Stimulated activated CD8-positive, alpha-beta memory T cell treated with anti-CD3 and anti-CD28 coated beads, Interleukin-2, amount 100 ng/mL, for 1 hour (primary cell): ENCODE results near the gene CEP112.

Source experiments
- DNase-seq, 2 donors: peaks; one replicate each; pipeline ENCODE4 v3.0.0-alpha.2; 2020; ENCODE audit warnings: low read depth in 2 of 2

CEP112 gene

DNA sequence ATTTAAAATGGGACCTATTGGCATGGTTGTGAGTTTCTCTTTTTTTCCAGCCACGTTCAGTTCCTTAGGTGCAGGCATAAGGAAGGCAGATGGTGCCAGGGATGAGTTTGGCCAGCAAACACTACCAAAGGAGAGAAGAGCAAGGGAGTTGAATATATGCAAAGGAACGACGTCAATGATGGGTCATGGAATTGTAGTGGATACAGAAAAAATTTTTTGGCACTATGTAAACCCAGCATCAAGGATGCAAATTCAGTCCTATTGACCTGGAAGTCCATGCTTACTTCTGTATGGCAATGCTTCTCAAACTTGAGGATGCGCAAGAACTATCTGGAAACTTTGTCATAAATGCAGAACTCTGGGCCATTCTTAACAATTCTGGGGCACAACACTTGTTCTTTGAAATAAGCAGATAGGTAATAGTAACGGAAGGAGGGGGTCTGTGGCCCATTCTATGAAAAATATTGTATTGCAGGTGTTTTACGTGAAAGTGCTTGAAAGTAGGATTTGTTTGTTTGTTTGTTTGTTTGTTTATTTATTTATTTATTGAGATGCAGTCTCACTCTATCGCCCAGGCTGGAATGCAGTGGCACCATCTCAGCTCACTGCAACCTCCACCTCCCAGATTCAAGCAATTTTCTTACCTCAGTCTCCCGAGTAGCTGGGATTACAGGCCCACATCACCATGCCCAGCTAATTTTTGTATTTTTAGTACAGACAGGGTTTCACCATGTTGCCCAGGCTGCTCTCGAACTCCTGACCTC, 19.3 kb upstream of the CEP112 start:
- no peak for DNase-seq

DNA sequence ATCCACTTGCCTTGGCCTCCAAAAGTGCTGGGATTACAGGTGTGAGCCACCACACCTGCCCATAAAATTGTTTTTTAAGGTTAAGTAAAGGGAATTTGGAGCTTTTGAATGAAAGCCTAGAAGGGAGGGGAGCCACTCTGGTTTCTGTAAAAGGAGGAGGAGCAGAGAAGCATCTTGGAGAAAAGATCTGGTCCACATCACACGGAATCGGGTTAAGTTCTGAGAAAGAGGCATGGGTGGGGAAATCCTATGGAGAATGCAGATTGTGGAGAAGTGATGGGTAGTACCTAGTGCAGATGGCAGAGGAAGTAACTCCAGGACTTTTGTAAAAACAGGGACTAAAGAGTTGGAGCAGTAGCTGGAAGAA, 18.3 kb upstream of the CEP112 start:
- no peak for DNase-seq

DNA sequence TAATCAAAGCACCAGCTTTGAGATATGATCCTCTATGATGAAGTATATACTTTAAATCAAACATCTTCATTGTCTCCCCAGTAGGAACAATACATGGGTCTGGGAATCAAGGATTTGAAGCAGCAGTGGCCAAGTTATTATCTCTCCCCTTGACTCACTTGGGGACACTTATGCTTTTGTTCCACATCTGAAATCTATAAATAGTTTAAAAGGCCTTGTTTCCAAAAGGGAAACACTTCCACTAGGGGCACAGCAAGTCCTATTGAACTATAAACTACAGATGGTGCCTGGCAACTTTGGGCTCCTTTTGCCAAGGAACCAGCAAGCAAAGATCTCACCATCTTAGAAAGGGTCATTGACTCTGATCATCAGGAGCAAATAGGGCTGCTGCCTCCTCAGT, 16.0 kb upstream of the CEP112 start:
- no peak for DNase-seq

DNA sequence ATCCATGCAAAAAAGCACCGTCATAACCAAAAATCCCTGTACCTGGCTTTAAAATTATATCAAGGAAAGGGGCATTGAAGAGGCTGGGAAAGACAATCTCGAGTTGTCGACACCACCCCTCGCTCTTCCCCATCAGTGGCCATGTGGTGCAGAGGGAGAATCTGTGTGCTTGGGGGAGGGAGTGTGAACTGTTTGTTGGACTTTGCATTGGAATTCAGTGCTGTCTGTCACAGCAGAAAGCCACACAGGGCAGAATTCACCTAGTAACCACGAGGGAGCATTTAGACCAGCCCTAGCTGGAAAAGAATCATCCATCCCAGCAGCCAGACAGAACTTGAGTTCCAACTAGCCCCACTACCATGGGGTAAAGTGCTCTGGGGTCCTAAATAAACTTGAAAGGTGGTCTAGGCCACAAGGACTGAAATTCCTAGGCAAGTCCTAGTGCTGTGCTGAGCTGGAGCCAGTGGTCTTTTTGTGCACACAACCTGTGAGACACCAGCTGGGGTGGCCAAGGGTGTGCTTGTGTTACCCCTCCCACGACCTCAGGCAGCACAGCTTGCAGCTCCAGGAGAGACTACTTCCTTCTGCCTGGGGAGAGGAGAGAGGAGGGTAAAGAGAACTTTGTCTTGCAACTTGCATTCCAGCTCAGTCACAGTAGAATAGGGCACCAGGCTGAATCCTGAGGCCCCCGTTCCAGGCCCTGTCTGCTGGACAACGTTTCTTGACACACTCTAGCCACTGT, 11.5 kb upstream of the CEP112 start:
- DNase-seq, result no peak

DNA sequence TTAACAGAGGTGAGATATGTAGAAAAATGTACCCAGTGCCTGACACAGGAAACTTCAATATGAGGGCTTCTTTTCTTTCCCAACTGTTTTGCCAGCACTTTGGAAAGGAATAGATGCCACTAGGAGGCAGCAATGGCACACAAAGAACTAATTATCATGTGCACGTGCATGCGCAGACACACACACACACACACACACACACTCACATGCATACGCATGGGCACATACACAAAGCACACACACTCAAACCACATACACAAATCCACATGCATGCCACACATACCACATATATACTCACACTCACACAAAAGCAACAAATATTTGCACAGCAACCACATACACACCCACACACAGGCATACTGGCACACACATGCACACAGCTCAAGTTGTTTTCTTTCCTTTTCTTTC, 8.8 kb upstream of the CEP112 start:
- peak in 1 of 2 donors; percentile 3 for DNase-seq

DNA sequence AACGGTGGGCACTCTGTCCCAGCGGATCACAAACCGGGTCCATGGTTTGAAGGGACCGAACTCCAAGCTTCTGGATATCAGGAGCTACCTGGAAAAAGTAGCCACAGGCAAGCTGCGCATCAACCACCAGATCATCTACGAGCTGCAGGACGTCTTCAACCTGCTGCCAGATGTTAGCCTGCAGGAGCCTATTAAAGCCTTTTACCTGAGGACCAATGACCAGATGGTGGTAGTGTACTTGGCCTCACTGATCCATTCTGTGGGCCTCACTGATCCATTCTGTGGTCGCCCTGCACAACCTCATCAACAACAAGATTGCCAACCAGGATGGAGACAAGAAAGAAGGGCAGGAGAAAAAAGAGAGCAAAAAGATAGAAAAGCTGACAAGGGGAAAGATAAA, 6.3 kb upstream of the CEP112 start:
- no peak for DNase-seq

DNA sequence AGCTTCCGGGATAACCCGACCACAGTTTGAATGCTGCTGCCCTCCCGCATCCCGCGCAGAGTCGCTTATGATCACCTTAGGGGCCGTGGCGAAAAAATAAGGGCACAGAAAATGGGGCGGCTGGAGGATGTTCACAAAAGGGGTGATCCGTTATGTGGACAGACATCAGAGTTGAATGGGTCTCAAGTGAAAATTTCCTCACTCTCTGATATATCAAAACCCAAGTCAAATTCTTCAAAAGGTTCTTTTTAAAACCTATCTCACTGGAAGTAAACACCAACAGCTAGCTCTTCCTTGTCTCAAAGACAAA, 400 bp upstream of the CEP112 start:
- DNase-seq, result no peak

DNA sequence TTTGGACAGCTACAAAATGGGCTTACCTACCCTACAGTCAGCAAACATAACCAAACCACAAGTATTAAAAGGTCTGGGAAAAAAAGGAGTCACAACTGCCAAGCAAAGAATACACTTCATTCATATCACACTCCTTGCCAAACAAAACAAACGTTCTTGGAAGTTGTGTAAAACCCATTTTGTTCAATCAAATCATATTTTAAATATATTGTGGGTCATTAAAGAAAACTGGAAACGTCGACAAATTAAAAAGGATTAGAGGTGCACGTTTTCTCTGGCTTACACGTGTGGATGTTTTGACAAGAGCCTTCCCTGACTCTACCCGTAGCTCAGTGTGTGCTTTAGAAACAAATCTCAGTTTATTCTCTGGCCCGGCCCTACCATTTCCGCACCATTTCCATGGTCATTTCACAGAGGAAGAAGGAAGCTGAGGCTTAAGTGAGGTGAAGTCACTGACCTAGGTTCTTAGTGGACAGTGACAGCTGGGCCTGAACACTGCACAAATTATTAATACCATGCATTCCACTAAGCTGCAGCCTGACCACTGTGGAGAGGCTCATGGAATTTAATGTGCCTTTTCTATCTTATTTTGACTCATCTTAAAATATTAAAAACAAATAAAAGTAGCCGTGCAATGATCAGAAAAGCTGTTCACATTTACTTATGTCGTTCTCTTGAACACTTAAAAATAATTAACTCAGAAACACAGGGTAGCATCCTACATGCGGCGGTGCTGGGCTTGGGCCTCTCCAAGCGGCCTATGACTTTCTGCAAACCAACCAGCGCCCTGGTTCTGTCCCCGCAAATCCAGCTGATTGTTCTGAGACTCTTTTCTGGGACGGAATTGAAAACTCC, 968 bp downstream of the CEP112 start:
- no peak for DNase-seq

DNA sequence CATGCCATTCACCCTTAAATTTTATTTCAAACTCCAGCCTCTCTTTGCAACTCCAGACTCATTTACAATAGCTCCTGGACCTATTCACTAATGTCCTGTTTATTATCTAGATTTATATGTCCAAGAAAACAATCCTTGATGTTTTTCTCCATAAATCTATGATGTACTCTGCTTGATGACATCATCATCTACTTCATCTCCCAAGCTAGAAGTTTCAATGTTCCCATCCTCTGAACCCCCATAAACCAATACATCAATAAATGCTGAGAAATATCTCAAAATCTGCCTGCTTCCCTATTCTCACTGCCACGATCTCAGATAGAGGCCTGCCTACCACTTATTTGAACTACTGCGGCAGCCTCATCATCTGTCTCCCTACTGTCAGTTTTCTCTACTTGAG, 4.2 kb downstream of the CEP112 start:
- no peak for DNase-seq

DNA sequence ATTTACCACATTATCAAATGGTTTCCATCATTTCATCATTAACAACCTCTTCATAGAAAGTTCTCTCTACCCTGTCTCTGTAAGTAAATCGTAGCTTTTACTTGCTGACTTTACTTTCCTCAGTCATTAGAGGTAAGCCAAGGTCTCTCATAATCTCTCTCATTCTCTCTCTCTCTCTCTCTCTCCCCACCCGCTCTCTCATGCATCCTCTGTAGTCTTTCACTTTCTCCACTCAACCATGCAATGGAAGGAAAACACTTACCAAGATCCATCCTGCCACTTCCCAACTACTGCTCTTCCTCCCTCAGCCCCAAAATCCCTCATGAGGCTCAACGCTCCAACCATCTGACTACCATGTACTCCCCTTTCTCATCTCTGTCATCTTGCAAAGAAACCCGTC, 6.1 kb downstream of the CEP112 start:
- no peak for DNase-seq

DNA sequence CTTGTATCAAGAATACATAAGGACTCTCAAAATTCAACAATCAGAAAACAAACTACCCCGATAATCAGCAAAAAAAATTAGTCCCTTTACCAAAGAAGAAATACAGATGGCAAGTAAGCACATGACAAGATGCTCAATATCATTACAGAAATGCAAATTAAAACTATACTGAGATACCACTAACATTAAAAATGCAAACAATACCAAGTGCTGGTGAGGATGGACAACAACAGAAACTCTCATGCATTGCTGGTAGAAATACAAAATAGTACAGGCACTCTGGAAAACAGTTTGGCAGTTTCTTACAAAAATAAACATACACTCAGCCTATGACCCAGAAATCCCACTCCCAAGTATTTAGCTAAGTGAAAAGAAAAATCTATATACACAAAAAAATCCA, 7.5 kb downstream of the CEP112 start:
- DNase-seq, result no peak

DNA sequence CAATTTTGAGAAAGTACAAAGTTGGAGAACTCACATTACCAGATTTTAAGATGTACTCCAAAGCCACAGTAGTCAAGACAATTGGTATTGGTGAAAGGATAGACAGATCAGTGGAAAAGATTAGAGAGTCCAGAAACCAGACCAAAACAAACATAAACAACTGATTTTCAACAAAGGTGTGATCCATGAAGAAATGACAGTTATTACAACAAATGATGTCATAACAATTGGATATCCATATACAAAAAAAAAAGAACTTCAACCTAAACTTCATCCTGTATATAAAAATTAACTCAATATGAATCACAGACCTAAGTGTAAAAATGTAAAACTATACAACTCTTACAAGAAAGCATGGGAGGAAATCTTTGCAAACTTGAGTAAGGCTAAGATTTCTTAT, 8.4 kb downstream of the CEP112 start:
- DNase-seq, result no peak

DNA sequence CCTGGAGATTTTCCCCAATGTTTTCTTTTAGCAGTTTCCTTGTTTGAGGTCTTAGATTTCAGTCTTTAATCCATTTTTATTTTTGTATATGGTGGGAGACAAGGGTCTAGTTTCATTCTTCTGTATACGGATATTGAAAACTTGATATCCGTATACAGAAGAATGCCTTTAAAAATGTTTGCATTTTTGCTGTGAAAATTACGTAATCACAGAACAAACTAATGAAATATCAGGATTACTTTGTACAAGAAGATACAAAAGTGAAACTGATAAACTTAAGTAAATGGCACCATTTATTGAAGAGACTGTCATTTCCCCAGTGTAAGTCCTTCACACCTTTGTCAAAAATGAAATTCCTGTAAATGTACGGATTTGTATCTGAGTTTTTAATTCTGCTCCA, 13.3 kb downstream of the CEP112 start:
- DNase-seq, result no peak

DNA sequence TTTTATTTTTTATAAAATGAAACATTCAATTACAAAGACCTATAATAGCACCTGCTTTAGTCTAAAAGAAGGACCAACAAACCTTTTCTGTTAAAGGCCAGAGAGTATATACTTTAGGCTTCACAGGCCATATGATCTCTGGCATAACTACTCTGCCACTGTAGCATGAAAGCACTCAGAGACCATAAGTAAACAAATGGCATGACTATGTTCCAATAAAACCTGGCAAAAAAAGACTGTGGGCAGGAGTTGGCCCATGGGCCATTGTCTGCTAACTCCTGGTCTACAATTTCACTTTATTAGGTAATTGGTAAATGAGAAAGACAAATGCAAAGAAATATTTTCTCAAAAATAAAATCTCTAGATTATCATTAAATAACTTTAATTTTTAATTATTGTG, 14.9 kb downstream of the CEP112 start:
- DNase-seq, result no peak

DNA sequence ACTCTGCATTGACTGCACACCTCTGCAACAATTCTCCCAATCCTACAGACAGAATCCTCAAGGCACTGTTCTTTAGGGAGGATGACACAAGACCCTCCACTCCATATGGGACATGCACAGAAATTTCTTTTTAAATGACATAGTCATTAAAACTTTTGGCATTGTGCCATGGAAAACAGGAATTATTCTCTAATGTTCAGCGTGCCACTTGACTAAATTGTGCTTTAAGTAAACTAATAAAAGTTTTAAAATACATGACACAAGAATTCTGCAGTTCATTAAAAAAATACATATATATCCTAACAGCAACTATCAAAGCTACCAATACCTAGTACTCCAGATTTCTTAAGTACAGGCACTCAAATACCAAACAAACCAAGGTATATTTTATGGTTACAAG, 16.0 kb downstream of the CEP112 start:
- DNase-seq, result no peak

DNA sequence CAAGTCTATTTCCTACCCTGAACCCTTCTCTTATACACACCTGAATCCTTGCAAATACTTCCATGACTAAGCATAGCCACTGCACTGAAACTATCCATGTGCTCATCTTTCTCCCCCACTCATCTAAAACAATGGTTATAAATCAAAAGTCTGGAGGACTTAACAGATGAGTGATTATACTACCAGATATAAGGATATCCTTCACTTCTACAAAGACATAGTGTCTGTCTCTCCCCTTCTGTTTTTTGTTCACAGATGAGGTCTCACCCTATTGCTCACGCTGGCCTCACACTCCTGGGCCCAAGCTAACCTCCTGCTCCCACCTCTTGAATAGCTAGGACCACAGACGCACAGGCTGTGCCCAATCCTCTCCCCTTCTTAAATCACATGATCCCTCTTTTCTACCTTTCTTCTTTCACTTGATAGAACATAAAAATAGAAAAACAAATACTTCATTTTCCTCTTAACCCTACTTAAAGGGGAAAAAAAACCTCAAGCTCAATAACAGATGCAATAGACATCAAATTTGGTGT, 19.2 kb downstream of the CEP112 start:
- no peak for DNase-seq

DNA sequence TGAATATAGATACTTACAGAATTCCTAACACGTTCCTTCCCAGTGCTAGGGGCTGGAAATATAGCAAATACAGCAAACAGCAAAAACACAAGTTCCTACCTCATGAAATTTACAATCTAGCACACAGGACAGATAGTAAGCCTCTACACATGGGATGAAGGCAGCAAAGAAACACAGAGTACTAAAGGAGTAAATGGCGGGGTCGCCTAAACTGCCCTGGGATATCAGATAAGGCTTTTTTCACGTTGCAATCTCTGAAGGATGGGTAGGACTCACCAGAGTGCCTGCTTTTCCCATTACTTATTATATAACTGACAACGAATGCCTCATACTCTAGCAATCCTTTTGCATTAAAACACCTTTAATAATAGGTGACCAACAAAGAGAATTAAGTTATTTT, 19.8 kb downstream of the CEP112 start:
- no peak for DNase-seq

DNA sequence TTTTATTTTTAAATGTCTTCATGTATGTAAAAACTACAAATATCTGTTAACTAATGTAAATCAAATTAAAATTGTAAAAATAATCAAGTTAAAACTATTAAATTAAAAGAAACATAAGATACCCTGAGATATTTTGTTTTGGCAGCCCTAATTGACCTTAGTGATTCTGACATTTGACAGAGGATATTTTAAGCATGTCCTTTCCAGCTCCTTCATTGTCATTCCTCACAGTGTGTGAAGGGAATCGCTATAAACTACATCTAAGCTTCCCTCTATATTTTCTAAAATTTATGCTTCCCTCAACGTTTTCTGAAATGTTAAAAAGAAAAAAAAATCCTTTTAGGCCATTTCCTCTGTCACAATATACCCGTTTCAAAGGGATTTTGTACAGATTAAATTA, 20.2 kb downstream of the CEP112 start:
- no peak for DNase-seq

DNA sequence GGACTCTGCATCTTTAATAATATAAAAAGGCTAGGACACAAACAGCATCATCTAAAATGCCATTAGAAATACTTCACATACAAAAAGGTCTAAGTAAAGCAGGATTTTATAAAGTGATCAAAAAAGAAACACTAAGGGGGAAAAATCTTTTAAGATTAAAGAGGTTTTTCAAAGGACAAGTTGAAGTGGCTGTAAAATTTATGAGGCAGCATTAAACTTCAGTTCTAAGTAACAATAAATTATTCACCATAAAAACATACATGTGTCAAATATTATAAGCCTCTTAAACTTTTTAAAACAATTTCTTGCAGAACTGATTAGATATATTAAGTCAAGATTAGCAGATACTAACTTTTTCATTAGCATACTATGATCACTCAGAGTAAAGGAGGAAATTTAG, 20.8 kb downstream of the CEP112 start:
- DNase-seq, result no peak

DNA sequence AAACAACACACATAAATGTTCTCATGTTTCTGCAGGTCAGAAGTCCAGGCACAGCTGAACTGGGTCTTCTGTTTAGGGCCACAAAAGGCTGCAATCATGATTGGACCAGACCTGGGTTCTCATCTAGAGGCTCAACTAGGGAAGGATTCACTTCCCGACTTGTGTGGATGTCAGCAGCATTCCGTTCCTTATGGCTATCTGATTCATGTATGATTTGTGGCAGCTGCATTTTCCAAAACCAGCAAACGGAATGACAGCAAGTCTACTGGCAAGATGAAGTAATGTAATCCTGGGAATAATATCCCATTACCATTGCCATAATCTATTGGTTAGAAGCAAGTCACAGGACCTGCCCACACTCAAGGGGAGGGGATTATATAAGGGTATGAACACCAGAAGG, 22.1 kb downstream of the CEP112 start:
- DNase-seq, result no peak

DNA sequence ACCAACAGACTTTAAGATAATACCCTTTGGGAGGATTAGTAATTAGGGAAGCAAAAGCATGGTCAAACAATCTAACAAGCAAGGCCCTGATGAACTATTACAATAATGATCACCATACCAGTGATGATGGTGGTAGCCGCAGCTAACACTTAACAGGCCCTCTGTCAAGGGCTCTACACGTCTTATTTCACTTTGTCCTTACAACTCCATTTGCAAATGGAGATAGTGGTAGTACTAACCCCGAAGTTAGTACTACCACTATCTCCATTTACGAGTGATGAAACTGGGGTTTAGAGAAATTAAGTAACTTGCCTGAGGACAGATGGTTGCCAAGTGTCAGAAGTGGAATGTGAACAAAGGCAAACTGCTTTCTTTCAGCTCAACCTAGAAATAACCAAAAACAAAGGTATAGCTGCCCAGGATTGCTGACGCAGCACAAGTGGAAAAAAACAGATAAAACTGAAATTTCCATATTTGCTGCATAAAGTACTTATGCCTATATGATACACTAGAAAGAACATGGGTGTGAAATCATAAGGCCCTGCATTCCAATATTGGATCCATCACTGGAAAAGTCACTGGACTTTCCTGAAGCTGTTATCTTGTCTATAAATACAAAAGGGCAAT, 24.6 kb downstream of the CEP112 start:
- DNase-seq, result no peak

DNA sequence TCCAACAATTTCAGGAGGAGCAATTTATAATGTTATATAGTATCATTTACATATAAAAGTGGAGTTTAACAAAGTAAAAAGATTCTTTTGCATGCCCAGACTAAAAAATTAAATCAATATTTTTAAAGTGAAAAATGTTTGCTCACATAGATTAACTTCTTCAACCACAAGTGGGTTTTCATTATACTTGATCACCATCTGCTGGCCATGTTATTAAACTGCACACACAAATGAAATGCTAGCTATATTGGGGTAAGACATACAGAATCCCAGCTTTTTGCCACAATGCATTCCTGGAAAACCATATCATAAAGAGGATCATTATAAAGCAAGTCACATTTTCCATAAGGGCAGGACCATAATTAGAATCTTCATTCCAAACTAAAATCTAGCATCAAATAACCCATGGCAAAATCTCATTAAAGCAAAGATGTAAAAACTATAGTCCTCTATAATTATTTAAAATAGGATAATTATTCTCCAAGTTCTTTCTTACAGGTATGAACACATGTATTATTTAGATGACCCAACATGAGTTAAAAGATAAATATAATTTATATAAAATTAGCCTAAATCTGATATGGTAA, 26.3 kb downstream of the CEP112 start:
- no peak for DNase-seq
